ENCODE data around the gene NT5DC4.

- no peak for TF ChIP-seq CTCF (conservative IDR thresholded peaks at IDR 0.05; ENCODE audit: low read depth, low read length)
- no peak for TF ChIP-seq EZH2 (IDR thresholded peaks at IDR 0.05; ENCODE audit: low read length, unreplicated experiment)
These were observed 11.9 kb upstream of the NT5DC4 start for GRCh38 chr2:112708968-112709367.

Measured in PC-3 (cell line).